HepG2 (cell line): ENCODE data around the gene PIR.

Experiments
- CTCF ChIP-seq: sonication (generic); formaldehyde crosslinking; IDR thresholded peaks from 2 replicates; pipeline ENCODE4 v1.5.0; 2020; ENCODE audit warnings: mild to moderate bottlenecking, missing genetic modification reagents, moderate library complexity
- FOXM1 ChIP-seq: sonication (generic); formaldehyde crosslinking; IDR thresholded peaks from 2 replicates; pipeline ENCODE4 v1.5.0; 2020; ENCODE audit warnings: missing genetic modification reagents
- KDM1A ChIP-seq: IDR thresholded peaks from 2 replicates; pipeline ENCODE4 v1.6.1; 2016; ENCODE audit warnings: missing compliant biosample characterization
- MXD4 ChIP-seq: IDR thresholded peaks from 2 replicates; pipeline ENCODE4 v1.6.1; 2016; ENCODE audit warnings: mild to moderate bottlenecking, missing biosample characterization, missing genetic modification reagents
- NCOA2 ChIP-seq: sonication (generic); formaldehyde crosslinking; IDR thresholded peaks from 2 replicates; pipeline ENCODE4 v1.8.0; 2022; ENCODE audit warnings: inconsistent platforms
- NFIC ChIP-seq: IDR thresholded peaks from 2 replicates; pipeline ENCODE4 v1.6.1; 2012; ENCODE audit warnings: mild to moderate bottlenecking, low read length, inconsistent platforms
- NPAS2 ChIP-seq: sonication (generic); formaldehyde crosslinking; IDR thresholded peaks from 2 replicates; pipeline ENCODE4 v1.8.0; 2022; ENCODE audit warnings: mild to moderate bottlenecking, missing genetic modification reagents, borderline replicate concordance
- POLR2AphosphoS5 ChIP-seq: IDR thresholded peaks from 2 replicates; pipeline ENCODE4 v1.6.1; 2012; ENCODE audit warnings: low read depth, low read length
- SRSF9 ChIP-seq: fragments of 200-400 bp; formaldehyde crosslinking; IDR thresholded peaks from 2 replicates; pipeline ENCODE4 v1.6.1; 2018; ENCODE audit warnings: borderline replicate concordance, mild to moderate bottlenecking, low read depth, low read length; ENCODE audit not compliant: insufficient read depth, poor library complexity, severe bottlenecking
- ZNF24 ChIP-seq: fragments of 450-650 bp; IDR thresholded peaks from 2 replicates; pipeline ENCODE4 v1.6.1; 2017; ENCODE audit warnings: antibody characterized with exemption, mild to moderate bottlenecking
- ZNF414 ChIP-seq: sonication (generic); formaldehyde crosslinking; IDR thresholded peaks from 2 replicates; pipeline ENCODE4 v1.5.0; 2020; ENCODE audit warnings: missing genetic modification reagents
- ZNF777 ChIP-seq: sonication (generic); formaldehyde crosslinking; IDR thresholded peaks from 2 replicates; pipeline ENCODE4 v1.4.0; 2020; ENCODE audit warnings: missing genetic modification reagents
- ZSCAN25 ChIP-seq: sonication (generic); formaldehyde crosslinking; IDR thresholded peaks from 2 replicates; pipeline ENCODE4 v1.8.0; 2022; ENCODE audit warnings: mild to moderate bottlenecking, missing genetic modification reagents

DNA sequence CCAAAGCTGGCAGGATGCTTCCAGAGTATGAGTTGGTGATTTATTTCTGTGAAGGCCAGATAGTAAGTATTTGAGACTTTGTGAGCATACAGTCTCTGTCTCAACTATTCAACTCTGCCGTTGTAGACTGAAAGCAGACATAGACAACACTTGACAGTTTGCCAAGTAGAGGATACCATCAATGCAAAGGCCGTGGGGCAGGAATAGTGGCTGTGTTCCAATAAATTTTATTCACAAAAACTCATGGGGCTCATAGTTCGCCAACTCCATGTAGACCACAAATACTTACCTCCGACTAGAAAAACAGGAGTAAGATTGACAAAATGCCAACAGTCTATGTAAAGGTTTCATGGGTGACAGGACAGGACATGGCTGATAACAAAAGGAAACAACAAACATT is 3.7 kb upstream of the PIR start:
- TF ChIP-seq CTCF (CRISPR knock-in tag) = no peak
- no peak for TF ChIP-seq FOXM1 (CRISPR knock-in tag)
- no peak for TF ChIP-seq NCOA2
- no peak for TF ChIP-seq ZNF414 (CRISPR knock-in tag)
- no peak for TF ChIP-seq SRSF9
- no peak for TF ChIP-seq ZSCAN25 (CRISPR knock-in tag)
- TF ChIP-seq ZNF777 (CRISPR knock-in tag) = no peak
- TF ChIP-seq MXD4 (CRISPR knock-in tag) = no peak
- no peak for TF ChIP-seq KDM1A
- TF ChIP-seq POLR2AphosphoS5 = no peak
- no peak for TF ChIP-seq NFIC
- no peak for TF ChIP-seq ZNF24
- no peak for TF ChIP-seq NPAS2
